Measurements from ENCODE around the gene BRAT1. TPM values are rescaled to one million over a fixed set of nuclear protein-coding genes. Genes with fewer than 3 reads are reported as not detected.

BRAT1 gene
- total RNA-seq, 1 experiment from 2014 or later = 53.9 TPM

DNA sequence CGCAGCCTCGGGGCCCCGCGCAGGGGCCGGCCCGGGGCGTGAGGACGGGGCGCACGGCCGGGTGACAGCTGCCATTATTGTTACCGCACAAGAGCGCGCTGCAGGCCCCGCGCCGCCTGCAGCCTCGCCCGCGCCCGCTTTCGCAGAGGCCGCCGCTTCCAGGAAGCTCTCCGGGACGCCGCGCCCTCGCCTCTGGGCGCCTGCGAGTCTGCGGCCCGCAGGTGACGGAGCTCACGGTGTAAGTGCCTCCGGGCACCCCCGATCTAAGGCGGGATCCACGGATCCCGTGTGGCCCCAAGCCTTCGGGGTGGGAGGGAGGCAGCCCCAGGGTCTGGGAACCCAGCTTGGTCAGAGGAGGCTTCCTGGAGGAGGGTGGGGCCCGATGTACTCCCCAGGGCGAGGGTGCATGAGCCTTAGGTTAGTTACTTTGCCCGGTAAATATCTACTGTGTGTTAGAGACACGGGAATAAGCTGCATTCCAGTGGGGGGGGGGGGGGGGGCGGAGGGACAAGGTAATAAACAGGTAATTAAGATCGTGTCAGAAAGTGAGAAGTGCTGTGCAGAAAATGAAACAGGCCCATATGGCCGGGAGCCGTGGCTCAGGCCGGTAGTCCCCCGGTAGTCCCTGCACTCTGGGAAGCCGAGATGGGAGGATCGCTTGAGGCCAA, 4.1 kb upstream of the BRAT1 start:
- H3K4me3 ChIP-seq = peak overlapping the region; percentile 100
- no peaks in the 10 kb centered on the region for H3K9me3 ChIP-seq (ENCODE audit: insufficient read depth, low read depth)
- H3K9me2 ChIP-seq (ENCODE audit: insufficient read depth) = no peaks in the 10 kb centered on the region
- H3K4me2 ChIP-seq = peak overlapping the region; percentile 93
- H3K79me2 ChIP-seq (ENCODE audit: low read depth) = peaks cover 29% of the 10 kb centered on the region
- ChIA-PET POLR2A (ENCODE audit: unreplicated experiment) (interaction anchor here (0.6 kb wide), 1 partner anchor 109 kb away, joined by 15 read pairs; no protein-coding TSS in a partner anchor), CTCF (interaction anchor here (0.6 to 0.8 kb wide), 4 partner anchors 42 to 1399 kb away, joined by 3 to 4 read pairs (median 4); no protein-coding TSS in a partner anchor)
- TF ChIP-seq EZH2 (IDR thresholded peaks at IDR 0.05; ENCODE audit: low read depth) = no peak
- TF ChIP-seq, protein P1, sequence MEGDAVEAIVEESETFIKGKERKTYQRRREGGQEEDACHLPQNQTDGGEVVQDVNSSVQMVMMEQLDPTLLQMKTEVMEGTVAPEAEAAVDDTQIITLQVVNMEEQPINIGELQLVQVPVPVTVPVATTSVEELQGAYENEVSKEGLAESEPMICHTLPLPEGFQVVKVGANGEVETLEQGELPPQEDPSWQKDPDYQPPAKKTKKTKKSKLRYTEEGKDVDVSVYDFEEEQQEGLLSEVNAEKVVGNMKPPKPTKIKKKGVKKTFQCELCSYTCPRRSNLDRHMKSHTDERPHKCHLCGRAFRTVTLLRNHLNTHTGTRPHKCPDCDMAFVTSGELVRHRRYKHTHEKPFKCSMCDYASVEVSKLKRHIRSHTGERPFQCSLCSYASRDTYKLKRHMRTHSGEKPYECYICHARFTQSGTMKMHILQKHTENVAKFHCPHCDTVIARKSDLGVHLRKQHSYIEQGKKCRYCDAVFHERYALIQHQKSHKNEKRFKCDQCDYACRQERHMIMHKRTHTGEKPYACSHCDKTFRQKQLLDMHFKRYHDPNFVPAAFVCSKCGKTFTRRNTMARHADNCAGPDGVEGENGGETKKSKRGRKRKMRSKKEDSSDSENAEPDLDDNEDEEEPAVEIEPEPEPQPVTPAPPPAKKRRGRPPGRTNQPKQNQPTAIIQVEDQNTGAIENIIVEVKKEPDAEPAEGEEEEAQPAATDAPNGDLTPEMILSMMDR (conservative IDR thresholded peaks at IDR 0.05) = no peak
- peaks cover 34% of the 10 kb centered on the region for H3F3A ChIP-seq (ENCODE audit: insufficient read depth, low read depth)
- intact Hi-C loops (cut with micrococcal nuclease; ENCODE audit: unreplicated experiment) = loop anchor here (1.0 to 5.0 kb wide), 2 partner anchors 39 to 82 kb away; partner anchors contain the start of gene GRIFIN
- DNase-seq = peak in 1 of 2 experiments; percentile 43
- peaks cover 2% of the 10 kb centered on the region; the same call in 1 of the 2 replicates for H4K20me1 ChIP-seq (ENCODE audit: insufficient read depth)
- H3K4me1 ChIP-seq (replicated peaks; ENCODE audit: insufficient read depth) = peaks cover 22% of the 10 kb centered on the region
- H3K36me3 ChIP-seq (ENCODE audit: low read depth) = no peaks in the 10 kb centered on the region
- H3K27me3 ChIP-seq (ENCODE audit: insufficient read depth, low read depth) = no peaks in the 10 kb centered on the region
- BruUV-seq (replicated peaks) = no TSS peak
- no peak overlapping the region for H3K27ac ChIP-seq
- peak overlapping the region; percentile 99 for H2AFZ ChIP-seq

DNA sequence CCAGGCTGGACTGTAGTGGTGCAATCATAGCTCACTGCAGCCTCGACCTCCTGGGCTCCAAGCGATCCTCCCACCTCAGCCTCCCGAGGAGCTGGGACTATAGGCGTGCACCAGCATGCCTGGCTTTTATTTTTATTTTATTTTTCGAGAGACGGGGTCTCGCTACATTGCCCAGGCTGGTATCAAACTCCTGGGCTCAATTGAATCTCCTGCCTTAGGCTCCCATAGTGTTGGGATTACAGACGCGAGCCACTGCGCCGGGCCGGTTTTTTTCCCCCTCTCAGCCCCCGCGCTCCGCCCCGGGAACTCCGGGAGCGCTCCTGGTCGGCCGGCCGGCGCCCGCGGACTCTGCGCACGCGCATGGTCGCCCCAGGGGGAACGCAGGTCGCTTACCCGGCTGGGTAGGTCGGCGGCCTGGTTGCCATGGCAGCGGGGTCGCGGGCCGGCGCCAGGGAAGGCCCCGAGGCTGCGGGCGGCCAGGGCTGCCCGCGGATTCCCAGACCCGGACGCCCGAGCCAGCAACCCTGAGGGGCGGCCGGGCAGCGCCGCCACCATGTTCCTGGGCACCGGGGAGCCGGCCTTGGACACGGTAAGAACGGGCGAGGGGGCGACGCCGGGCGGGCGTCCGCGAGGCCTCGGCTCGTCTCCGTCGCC, 3.4 kb upstream of the BRAT1 start, which contains the start of gene IQCE:
Gene IQCE, plus strand, starts transcription at position 351 of the 654 bp plus-strand sequence. Its CDS starts 203 bp downstream, at position 554.
- ChIA-PET CTCF (interaction anchor here (0.6 to 0.8 kb wide), 2 partner anchors 42 to 79 kb away, joined by 3 read pairs; no protein-coding TSS in a partner anchor), POLR2A (ENCODE audit: unreplicated experiment) (interaction anchor here (0.6 kb wide), 1 partner anchor 110 kb away, joined by 15 read pairs; no protein-coding TSS in a partner anchor)
- no TSS peak for BruUV-seq (replicated peaks)
- H3K9me3 ChIP-seq (ENCODE audit: insufficient read depth, low read depth) = no peaks in the 10 kb centered on the region
- peak within 1 kb of the TSS; percentile 93 for H3K4me2 ChIP-seq
- peaks cover 29% of the 10 kb centered on the region for H3K4me1 ChIP-seq (replicated peaks; ENCODE audit: insufficient read depth)
- no peaks in the 10 kb centered on the region for H3K36me3 ChIP-seq (ENCODE audit: low read depth)
- intact Hi-C loops (cut with micrococcal nuclease; ENCODE audit: unreplicated experiment) = loop anchor here (1.0 to 5.0 kb wide), 2 partner anchors 38 to 81 kb away; partner anchors contain the start of gene GRIFIN
- no peaks in the 10 kb centered on the region for H3K27me3 ChIP-seq (ENCODE audit: insufficient read depth, low read depth)
- H2AFZ ChIP-seq = peak within 1 kb of the TSS; percentile 99
- H4K20me1 ChIP-seq (ENCODE audit: insufficient read depth) = peaks cover 7% of the 10 kb centered on the region
- peak within 1 kb of the TSS; percentile 100 for H3K4me3 ChIP-seq
- no peak for TF ChIP-seq EZH2 (IDR thresholded peaks at IDR 0.05; ENCODE audit: low read depth)
- TF ChIP-seq, protein P1 (conservative IDR thresholded peaks at IDR 0.05) = no peak
- H3F3A ChIP-seq (ENCODE audit: insufficient read depth, low read depth) = peaks cover 37% of the 10 kb centered on the region
- peaks cover 31% of the 10 kb centered on the region for H3K79me2 ChIP-seq (ENCODE audit: low read depth)
- no peak within 1 kb of the TSS for H3K27ac ChIP-seq
- peak; percentile 78 to 98 for DNase-seq
- H3K9me2 ChIP-seq (ENCODE audit: insufficient read depth) = no peaks in the 10 kb centered on the region

DNA sequence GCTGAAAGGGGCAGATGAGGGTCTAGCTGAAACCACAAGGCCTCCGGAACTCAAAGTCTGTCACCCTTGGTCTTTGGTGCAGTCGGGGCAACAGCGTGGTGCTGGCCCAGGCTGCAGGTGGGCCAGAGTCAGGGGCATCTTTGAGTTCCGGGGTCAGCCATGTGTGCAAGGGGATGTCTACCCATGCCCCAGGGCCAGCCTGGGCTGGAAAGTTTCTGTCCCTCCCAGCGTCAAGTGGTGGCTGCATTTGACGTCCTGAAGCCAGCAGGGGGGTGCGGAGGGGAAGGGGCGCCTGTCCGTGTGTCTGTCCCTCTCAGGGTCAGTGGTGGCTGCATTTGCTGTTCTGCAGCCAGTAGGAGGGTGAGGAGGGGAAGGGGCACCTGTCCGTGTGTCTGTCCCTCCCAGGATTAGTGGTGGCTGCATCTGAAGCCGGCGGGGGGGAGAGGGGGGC, 638 bp downstream of the BRAT1 start:
- Histone ChIP-seq H3K27ac (no peak overlapping the region), H3K27me3 (ENCODE audit: insufficient read depth, low read depth) (no peaks in the 10 kb centered on the region), H4K20me1 (ENCODE audit: insufficient read depth) (peaks cover 26% of the 10 kb centered on the region), H3F3A (ENCODE audit: insufficient read depth, low read depth) (peaks cover 39% of the 10 kb centered on the region), H3K79me2 (ENCODE audit: low read depth) (peaks cover 32% of the 10 kb centered on the region), H3K4me1 (replicated peaks; ENCODE audit: insufficient read depth) (peaks cover 29% of the 10 kb centered on the region), H3K9me3 (ENCODE audit: insufficient read depth, low read depth) (no peaks in the 10 kb centered on the region), H3K9me2 (ENCODE audit: insufficient read depth) (no peaks in the 10 kb centered on the region), H3K4me3 (peak overlapping the region; percentile 86), H3K4me2 (peak overlapping the region; percentile 98), H3K36me3 (ENCODE audit: low read depth) (peaks cover 7% of the 10 kb centered on the region; the same call in 1 of the 2 replicates), H2AFZ (peak overlapping the region; percentile 98; the same call in 1 of the 2 replicates)
- ChIA-PET CTCF (no interaction called here), POLR2A (ENCODE audit: unreplicated experiment) (interaction anchor here (0.5 kb wide), 1 partner anchor 77 kb away, joined by 8 read pairs; no protein-coding TSS in a partner anchor)
- no peak for TF ChIP-seq EZH2 (IDR thresholded peaks at IDR 0.05; ENCODE audit: low read depth)
- TF ChIP-seq, protein P1 (conservative IDR thresholded peaks at IDR 0.05) = no peak
- BruUV-seq (replicated peaks) = no TSS peak
- DNase-seq = no peak
- intact Hi-C loops (cut with micrococcal nuclease; ENCODE audit: unreplicated experiment) = loop anchor here (1.0 to 5.0 kb wide), 3 partner anchors 26 to 77 kb away; partner anchors contain the start of genes GRIFIN and TTYH3
